ENCODE measurements around the gene CCR5AS.
"Not testable (repeated sequence)": the region's sequence is repeated elsewhere in the genome, so short reads cannot be mapped to it uniquely, and the experiment has no call there.

Gene CCR5AS

DNA sequence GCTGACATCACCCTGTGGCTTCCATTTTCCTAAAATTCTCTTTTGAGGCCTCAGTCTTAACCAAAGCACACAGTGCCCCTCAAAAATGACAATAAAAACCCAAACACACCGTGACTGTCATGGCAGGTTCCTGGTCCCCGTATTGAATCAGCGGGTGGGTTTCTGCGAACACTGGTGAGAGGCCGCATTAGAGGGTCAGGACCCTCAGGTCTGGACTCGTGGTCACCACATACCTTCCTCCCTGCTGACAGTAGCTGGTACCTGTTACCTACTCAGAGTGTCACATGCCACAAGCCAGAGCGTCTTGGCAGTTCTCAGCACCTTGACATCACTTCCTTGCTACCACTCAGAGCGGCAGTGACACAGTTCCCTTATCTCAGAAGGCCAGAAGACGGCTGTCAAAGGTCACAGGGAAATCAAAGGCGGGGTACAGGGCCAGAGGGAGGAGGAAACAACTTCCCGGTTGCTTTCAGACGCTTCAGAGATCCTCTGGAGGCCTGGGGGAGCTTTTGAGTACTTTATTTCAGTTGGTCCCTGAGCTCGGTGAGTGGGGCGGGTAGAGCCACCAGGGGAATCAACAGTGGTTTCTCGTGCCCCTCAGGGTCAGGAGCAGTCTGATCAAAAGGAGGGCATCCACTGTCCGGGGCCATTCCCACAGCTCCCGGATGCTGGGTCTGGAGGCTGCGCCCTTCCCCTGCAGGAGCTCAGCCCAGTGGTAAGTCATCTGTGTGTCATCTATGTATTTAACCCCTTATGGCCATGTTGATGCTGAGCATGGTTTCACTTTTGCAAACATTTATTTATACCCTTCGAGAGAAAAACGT lies at the start of gene CCR5AS, which contains the start of gene CCRL2:
TSS of gene CCR5AS (minus strand) at position 279 of the 824 bp plus-strand sequence.
TSS of gene CCRL2 (plus strand) at position 472 of the 824 bp plus-strand sequence. CDS start 821 bp downstream, outside the sequence.
- DNase-seq (ENCODE audit: low spot score): peak; percentile 27

DNA sequence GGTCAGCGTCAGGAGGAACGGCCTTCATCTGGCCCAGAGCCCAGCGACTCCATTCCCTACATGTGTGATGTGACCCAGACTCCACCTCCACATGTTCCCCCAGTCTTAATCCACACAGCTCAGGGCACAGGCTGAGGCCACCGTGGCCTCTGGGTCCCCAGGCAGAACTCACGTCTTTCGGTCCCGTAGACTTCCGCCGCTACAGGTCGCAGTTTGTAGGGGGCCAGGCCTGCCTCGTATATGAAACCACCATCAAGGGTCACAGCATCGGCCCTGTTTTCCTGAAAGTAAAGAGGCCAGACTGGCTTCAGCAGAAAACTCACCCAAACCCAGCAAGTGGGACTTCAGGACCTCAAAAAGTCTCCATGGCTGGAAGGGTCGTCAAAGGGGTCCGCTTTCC lies 49.3 kb upstream of the CCR5AS start:
- no peak for DNase-seq (ENCODE audit: low spot score)

DNA sequence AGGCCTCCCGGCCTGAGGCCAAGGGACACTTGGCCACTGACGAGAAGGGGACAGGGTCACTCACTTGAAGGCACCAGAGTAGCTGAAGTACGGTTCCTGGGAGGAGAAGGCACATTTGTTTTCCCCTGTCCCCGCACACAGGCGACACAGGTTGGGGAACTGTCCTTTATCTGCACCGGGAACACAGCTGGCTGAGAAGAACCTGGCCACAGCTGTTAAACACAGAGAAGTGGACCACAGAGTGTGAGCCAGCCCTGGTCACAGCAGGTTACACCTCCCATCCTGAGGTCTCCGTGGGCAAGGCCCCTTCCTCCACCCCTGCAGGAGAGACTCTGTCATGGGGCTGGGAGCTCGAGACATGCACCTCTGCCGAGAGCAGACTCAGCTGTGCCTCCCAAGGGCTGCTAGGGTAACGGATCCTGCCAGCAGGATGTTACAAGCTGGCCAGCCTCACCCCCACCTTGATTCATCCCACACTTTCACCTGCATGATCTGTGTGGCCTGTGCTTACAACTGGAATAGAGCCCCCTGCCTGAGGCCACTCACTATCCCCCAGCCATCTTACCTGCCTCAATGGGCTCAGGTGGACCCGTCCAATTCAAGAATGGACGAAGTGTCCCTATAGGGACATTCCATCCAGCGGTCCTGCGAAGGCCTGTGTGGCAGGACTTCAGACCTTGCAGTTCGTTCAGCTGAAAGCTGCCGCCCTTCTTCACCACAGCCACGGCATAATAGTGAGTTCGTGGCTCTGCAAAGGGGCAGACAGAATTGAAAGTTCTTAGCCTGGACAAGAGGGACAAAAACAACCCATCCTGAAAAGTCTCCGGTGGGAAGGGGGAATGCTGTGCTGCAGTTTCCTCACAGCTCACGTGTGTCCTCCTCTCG lies 48.6 kb upstream of the CCR5AS start:
- DNase-seq (ENCODE audit: low spot score): no peak

DNA sequence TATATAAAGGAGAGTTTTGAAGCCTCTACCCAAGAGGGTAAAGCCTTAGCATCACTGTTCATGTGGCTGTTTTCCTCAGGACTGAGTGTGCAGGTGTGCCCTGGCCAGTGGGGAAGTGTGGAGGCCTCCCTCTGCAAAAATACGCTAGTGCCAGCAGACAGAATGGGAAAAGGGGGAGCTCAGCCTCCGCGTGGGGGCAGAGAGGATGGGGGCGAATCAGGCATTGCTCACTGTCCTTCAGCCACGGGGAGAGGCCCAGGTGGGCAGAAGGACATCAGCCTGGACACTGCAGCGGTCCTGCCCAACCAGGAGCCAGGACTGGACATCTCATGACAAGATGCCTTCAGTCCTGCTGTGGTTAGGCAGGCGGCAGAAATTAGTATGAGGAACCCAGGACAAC lies 47.7 kb upstream of the CCR5AS start:
- DNase-seq (ENCODE audit: low spot score): no peak

DNA sequence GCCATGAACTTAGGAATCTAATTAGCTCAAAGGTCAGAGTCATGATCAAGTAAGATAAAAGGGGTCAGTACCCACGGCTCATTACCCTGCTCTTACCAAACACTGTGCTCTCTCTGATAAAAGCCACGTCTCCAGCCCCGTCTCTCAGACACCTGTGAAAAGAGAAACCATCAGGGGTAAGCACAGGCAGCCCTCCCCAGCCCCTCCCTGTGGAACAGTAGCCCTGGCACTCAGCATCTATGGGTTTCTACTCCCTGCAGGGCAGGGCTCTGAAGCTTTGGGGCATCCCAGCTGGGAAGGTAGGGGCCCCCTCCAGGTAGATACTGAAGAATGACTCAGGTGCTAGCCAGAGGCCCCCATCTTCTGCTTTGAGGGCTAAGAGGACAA lies 47.3 kb upstream of the CCR5AS start:
- no peak for DNase-seq (ENCODE audit: low spot score)

DNA sequence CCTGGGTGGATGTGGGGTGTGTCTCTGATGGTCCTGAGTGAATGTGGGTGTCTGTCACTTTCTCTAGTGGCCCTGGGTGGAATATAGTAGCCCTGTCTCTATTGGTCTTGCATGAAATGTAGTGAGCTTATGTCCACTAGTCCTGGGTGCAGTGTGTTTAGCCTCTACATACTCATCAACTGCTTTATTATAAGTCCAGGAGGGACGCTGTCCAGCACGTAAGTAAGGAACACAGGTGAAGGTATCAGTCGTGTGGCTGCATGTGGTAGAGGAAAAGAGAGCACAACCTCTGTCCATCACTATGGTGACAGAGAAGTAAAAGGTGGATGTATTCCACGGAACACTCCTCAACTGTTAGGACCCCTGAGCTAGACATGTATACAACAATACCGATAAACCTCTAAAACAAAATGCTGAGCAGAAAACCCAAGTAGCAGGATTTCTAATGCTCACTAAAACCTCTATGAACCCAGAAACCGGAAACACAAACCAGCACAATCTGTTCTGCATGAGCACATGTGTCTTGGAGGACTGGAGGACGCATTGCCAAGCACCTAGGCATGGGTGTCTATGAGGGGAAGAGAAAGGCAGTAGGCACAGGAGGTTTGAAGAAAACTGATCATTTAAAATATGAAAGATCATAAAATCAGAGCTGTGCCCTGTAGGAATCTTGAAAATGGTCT lies 46.8 kb upstream of the CCR5AS start:
- DNase-seq (ENCODE audit: low spot score): no peak

DNA sequence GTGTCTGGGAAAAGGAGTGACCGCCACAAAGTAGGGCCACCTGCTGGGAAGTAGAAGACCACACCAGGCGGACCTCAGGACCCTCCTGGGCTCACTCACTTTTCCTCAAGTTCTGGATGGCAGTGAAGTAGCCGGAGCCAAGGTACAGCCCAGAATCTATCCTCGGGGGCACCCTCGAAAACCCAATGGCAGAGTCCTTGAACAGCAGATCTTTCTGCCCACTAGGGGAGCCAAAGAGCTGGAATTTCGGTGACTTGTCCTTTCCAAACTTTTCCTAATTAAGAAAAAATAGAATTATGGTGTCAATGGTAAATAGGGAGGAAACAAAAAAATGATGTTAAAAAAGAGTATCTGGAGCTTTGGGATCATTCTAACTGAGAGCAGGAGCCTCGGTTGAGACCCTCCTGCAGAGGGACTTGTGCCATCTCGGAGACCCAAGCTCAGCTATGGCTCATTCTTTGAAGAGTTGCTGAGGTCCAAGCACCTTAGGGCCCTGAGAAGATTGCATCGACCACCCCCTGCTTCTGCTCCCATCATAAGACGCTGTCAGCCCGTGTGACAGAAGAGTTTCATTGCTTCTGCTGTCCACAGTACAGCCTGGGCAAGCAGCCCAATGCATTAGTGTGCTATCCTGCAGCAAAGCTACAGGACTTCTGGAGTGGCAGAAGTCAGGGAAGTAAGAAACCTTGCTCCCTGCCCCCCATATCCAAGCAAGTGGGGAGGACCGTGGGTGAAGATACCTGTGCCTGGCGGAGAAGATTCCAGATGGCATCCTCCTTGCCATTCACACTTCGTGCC lies 43.1 kb upstream of the CCR5AS start:
- peak; percentile 55 for DNase-seq (ENCODE audit: low spot score)

DNA sequence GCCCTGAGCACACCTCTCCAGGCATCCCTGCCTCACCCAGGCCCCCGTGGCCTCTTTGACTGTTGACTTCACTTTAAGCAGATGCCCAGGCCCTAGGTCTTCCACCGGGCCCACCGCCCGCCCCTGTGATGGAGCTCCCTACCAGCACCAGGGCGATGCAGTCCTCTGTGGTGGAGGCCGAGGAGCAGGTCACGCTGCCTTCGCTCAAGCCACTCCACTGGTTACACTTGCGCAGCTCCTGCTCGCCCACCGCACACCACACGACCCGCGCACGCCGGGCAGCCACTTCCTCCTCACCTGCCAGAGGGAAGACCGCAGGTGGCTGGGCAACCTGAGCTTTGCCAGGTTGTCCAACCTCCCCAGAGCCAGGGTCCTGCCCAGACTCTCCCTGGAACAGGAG lies 41.9 kb upstream of the CCR5AS start:
- DNase-seq (ENCODE audit: low spot score): no peak

DNA sequence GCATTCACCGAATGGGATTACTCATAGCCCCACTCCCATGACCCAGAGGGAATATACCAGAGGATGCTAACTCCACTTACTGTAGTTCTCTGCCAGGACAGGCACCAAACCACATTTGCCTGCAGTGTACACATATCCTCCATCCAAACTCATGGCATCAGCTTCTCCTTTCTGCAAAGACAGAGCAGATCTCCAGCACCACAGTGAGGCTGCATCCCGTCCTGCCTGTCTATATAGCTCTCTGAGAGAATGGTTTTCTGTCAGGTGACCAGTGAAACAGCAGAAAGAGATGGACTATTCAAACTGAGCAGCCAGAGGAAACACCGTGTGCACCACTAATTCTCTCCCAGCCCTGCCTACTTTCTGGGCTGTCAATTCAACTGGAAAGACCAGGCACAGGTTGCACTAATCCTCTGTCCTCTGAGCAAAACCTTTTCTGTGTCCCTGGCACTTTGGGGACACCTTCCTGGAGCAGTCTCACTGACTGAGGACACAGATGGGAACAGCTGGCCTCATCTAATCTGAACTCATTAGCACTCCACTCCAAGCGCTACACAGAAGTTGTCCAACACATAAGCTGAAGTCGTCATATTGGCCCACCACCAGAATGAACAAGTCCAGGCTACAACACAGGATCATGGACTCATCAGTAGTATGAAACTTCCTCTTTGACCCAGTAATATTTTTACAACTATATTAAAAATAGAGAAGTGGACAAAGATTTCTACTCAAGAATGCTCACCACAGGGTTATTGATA lies 40.5 kb upstream of the CCR5AS start:
- no peak for DNase-seq (ENCODE audit: low spot score)

DNA sequence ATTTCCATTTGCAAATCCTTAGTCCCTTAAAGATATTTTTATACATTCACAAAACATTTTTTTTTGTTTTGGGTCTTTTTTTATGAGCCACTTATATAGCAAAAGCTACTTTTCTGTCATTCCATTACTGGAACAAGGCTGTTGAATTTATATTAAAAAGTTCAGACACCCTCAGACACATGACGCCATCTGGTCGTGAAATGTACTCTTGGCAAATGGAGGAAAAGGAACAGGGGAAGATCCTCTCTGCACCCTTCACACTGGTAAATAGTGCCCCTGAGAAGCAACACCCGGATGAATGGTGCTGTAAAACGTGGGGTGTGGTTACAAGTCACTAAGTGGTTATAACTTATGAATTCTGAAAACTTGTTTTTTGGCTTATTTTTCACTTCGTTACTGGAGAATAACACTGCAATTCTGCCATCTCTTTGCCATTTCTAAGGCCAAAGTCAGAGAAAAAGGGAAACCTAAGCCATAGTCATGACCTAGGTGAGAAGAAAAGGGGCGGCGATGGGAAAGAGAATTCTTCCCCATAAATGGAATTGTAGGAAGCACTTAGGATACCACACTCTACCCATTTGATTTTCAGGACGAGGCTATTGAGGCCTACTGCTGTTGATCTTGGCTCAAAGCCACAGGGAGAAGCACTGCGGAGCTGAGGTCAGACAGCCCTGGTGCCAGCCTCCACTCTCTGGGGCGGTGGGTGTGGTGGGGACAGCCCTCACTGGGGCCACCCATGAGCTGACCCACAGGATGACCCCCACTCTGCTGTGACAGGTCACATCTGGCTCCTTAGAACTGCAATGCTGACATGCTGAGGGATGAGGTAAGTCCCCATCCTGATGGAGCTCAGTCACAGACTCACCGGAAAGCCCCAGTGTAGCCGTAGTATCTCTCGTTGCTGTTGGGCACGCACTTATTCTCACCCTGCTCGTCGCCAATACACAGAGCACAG lies 36.0 kb upstream of the CCR5AS start:
- DNase-seq (ENCODE audit: low spot score): peak; percentile 57

DNA sequence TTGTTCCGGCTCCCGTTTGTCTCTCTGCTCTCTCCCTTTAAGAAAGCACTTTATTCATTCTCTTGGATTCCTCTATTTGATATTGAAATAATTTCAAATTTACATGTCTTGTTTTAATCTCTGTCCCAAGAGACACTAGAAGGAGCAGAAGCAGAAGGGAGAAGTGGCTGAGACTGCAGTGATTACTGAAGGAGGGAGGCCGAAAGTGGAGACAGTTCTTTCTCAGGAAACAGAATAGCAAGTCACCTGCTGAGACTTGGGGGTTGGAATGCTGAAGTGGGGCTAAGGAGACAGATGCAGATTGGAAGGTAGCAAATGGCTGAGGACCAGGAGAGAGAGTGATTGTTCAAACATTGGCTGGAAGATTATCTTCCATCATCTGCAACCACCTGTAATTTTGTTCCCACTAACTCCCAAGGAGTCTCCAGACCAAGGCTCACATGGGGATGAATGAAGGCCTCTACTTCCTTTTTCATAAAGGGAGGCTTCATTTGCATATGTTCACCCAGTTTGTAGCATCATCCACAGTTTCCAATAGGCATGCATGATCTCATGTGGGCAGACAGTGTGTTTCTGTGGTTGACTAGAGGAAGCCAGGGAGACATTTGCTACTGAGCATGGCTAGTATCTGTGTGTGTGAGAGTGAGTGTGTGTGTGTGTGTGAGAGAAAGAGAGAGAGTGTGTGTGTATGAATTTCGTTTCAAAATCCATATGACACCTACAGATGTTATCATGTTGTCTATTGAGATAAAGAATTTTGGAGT lies 33.8 kb upstream of the CCR5AS start:
- no peak for DNase-seq (ENCODE audit: low spot score)

DNA sequence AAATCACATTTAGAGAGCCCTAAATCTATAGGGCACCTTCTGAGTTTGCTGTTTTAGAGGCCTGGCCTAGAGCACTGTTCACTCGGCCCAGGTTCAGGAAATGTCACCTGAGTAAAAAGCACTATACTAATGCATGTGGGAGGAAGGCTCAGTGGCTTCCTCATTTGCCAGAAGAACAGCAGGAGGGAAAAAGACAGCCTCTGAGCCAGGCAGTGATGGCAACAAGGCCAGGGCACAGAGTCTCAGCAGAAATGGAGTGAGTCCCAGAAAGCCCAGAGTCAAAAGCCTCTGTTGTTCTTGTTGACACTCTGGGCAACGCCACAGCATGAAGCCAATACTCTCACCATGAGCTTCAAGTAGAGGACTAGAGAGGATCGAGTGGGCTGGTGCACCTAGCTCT lies 32.0 kb upstream of the CCR5AS start:
- no peak for DNase-seq (ENCODE audit: low spot score)

DNA sequence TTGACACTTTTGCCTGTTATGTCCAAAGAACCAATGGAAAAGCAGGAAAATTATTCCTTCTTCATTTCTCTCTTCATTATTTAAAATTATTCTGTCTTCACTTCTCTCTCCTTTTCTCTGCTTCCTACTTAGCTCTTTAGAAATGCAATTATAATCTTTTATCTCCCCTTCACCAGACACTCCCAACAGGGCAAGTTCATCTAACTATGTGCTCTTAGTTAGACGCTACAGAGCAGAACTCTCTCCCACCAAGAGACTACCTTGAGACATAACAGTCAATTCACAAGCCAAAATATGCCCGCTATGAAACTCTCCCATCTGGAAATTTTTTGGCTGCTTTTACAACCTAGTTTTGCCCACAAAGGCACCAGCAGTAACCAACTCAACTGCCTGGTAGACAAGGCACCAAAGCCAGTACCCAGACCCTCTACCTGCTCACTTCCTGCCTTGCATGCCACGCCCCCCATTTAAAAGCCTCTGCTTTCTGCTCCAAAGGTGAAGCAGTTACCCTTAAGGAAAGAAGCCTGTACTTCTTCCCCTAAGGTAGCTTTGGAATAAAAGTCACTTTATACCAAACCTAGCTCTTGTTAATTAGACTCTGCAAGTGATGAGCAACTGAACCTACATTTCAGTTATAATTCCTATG lies 28.3 kb upstream of the CCR5AS start:
- no peak for DNase-seq (ENCODE audit: low spot score)

DNA sequence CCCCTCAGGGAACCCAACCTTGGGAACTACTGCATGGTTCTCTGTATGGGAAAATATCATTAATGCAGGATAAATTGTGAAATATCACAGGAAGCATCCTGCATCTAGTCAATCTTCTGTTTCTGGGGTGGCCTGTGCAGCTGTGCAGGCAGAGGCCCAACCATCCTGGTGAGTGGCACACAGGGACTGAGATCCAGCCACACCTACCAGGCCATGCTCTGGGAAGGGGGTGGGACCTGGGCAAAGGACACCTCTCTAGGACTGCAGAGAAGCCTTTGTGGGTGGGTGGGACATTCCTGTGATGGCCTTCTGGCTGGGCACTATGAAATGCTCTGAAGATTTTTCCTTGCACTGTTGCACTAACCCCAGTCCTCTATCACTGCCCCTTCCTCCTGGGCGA lies 27.0 kb upstream of the CCR5AS start:
- DNase-seq (ENCODE audit: low spot score): no peak

DNA sequence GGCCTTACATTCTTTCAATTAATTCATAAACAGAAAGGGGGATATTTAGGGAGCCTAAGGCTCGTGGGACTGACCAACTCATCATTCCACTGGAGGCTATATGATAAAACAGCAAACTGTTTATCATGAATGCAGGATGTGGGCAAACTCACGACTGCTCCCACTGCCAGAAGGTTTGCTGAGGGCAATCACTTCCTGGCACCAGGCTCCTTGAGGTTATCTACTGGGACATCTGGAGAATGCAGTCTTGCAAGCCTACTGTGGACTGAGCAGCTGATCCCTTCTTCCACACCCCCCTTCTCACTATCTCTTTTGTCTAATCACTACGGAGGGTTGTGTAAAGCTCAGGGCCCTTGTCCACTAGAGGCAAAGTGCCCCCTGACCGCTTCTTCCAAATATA lies 26.3 kb upstream of the CCR5AS start:
- DNase-seq (ENCODE audit: low spot score): not testable (repeated sequence)

DNA sequence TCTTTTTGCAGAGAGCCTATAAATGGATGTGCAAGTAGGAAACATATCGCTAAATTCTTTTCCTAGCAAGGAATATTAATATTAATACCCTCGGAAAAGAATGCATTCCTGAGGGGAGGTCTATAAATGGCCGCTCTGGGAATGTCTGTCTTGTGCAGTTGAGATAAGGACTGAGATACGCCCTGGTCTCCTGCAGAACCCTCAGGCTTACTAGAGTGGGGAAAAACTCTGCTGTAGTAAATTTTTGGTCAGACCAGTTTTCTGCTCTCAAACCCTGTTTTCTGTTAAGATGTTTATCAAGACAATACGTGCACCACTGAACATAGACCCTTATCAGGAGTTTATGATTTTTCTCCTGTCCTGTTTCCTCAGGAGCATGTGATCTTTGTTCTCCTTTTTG lies 25.0 kb upstream of the CCR5AS start:
- DNase-seq (ENCODE audit: low spot score): not testable (repeated sequence)

DNA sequence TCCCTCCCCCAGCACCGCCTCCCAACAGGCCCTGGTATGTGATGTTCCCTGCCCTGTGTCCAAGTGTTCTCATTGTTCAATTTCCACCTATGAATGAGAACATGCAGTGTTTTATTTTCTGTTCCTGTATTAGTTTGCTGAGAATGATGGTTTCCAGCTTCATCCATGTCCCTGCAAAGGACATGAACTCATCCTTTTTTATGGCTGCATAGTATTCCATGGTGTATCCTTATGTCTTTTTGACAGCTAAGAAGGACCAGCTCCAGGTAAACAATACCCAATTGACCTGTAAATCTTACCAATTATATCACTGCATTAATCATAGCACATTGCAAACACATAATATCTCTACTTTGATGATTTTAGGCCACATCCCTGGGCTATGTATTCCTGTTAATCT lies 24.0 kb upstream of the CCR5AS start:
- not testable (repeated sequence) for DNase-seq (ENCODE audit: low spot score)

DNA sequence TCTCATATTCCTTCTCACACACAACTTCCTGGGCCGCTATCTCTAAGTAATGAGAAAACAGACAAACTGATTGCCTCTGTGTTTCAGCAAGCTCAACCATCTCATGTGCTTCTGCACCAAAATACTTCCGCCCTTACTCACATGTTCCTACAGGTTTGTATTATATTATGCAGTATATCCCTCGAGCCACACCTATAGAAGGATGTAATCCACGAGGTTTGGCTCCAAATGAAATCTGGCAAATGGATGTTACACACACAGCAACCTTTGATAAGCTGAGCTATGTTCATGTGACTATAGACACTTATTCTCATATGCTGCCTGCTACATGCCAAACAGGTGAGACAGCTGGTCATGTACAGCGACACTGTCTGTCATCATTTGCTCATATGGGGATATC lies 22.8 kb upstream of the CCR5AS start:
- DNase-seq (ENCODE audit: low spot score): no peak
